NCI-H526 (cell line): Measurements from ENCODE around the gene PHACTR1.
A peak's percentile ranks its signal among the peaks of the same experiment; 100 is the strongest.

Source experiments
- DNase-seq, 2 experiments: peaks; one replicate each; lab custom pipeline; 2025; lab: John Stamatoyannopoulos, UW

PHACTR1 gene

DNA sequence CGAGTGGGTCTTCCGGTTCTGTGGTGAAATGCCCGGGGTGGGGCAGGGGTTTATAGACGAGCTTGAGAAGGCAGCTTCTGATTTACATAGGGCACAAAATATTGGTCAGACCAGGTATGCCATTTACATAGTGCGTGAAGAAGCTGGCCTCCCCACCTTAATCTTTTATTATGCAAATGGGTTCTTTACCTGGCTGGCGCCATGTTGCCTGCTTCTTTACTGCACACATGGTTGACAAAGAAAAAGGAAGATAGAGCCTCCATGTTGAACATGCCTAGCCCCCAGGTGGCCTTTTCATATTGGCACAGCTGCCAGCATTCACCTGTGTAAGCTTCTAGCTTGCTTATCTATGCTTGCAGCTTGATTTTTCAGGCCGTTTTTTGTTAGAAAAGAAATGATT, 276.2 kb downstream of the PHACTR1 start:
- DNase-seq: peak in 1 of 2 experiments; percentile 1

GRCh38 chr6:12993283-12993898, 276.8 kb downstream of the PHACTR1 start:
- no peak for DNase-seq

- DNase-seq: no peak
Observed at GRCh38 chr6:12995419-12995818, 278.9 kb downstream of the PHACTR1 start.

GRCh38 chr6:13000537-13000936, 284.0 kb downstream of the PHACTR1 start:
- no peak for DNase-seq

GRCh38 chr6:13001927-13002326, 285.4 kb downstream of the PHACTR1 start:
- DNase-seq: peak in 1 of 2 experiments; percentile 19

DNA sequence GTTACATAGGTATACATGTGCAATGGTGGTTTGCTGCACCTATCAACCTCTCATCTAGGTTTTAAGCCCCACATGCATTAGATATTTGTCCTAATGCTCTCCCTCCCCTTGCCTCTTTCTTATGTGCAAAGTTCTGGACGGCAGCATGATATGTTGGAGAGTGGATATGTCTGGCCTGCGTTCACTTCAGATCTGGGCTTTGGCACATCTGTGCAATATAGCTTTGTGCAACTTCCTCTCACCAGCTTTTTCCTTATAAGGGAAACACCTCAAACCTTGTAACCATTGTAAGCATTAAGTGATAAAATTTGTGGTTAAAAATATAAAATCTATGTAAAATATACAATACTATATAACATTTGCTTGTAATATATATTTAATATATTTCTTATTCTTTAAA, 288.0 kb downstream of the PHACTR1 start:
- DNase-seq: no peak

DNA sequence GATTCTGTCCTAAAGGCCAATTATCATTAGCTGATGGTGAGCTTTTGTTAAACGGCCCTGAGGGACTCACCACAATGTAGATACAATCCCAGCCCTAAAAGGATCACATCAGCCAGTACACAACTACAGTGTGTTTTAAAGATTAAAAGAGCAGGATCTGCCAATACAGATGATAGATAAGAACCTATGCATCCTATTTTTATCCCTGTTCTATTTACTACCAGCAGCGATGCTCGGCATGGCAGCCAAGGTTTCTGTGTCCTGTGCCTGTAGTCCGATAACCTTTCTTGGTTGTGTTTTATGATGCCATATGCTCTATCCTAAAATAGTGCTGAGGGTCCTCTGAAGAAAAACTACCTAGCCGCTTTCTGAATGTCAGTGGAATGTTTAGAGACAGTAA, 289.4 kb downstream of the PHACTR1 start:
- DNase-seq: no peak

- no peak for DNase-seq
Observed at GRCh38 chr6:13006578-13007300, 290.2 kb downstream of the PHACTR1 start.

DNA sequence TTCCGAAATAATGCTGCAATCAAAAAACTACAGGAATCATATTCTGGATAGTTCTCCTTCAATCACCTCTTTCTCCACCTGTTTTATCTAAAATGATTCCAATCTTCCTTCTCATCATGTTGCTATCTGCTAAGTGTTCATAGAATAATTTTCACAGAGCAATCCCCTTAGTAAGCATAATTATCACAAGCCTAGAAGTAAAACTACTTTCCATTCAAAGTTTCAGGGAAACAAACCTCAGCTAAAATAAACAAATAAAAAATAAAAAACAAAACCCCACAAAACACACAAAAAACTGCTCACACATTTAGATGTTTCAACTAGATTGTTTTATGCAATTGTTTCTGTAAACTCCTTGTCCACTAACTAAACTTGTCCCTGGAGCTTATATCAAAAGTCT, 291.2 kb downstream of the PHACTR1 start:
- no peak for DNase-seq

DNA sequence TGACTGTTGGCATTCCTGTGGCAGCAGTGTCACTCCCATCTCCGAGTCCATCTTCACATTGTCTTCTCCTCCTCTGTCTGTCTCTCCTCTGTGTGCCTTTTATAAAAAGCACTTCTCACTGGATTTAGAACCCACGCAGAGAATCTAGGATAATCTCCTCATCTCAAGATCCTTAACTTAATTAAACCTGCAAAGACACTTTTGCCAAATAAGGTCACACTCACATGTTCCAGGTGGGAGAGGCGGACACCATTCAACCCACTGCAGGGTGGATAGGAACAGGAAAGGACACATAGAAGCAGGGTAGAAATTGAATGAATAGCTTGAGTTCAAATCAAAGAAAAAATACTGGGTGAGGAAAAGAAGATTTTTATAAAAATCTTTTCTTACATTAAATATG, 292.5 kb downstream of the PHACTR1 start:
- DNase-seq: no peak

- DNase-seq: no peak
Observed at GRCh38 chr6:13009461-13009860, 292.9 kb downstream of the PHACTR1 start.

- peak; percentile 70 to 72 for DNase-seq
Observed at GRCh38 chr6:13011612-13012146, 295.1 kb downstream of the PHACTR1 start.

DNA sequence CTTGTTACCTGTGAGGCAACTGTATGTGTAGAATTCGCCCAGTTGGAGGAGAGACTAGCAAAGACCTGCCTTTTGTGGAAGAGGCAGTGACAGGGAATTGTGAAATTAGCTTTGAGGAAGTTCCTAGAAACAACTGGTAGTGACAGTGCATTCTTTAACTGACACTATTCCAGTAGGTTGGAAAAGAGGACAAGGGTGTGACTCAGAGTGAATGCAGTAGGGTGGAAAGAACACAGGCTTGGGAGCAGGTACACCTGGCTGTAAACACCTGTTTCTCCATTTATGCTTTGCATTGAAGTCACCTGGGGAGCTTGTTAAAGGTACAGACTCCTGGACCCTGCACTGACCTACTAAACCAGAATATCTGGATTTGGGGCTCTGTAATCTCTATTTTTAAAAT, 295.7 kb downstream of the PHACTR1 start:
- peak; percentile 76 to 88 for DNase-seq

- DNase-seq: peak; percentile 13 to 37
Observed at GRCh38 chr6:13012977-13013680, 296.6 kb downstream of the PHACTR1 start.

DNA sequence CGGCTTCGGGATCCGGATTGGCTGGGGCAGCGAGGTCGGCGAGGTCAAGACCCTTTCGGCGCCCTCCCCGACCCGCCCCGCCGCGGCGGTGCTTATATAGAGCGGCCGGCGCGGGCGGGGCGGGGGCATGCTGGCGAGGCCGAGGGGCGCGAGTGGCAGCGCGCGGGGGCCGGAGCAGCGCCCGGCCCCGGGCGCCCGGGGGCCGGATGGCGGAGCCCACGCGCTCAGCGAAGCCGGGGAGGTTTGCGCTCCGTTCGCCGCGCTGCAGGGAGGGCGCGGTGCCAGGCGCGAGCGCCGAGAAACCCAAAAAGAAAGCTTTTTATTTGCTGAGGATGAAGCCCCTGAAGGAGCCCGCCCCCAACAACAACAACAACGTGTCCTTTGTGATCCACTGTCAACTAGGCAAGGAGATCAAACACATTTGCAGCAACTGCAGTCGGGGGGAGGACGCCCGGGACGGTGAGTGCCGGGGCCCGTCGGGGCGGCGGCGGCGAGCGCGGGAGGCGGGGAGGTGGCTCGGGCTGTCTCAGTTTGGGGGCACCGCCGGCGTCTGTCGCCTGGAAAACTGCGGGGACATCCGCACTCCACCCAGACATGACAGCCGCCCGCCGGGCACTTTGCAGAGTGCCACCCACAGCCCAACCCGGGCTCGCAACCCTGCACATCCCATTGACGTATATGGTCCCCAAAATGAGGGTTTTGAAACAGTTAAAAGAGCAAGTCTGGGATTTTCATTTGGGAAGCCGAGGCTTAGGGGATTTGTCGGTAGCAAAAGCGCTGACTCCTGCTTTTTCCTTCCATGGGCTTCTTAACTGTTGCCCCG, 297.3 kb downstream of the PHACTR1 start:
- peak in 1 of 2 experiments; percentile 36 for DNase-seq

- peak; percentile 44 to 79 for DNase-seq
Observed at GRCh38 chr6:13014504-13015378, 298.2 kb downstream of the PHACTR1 start.

DNA sequence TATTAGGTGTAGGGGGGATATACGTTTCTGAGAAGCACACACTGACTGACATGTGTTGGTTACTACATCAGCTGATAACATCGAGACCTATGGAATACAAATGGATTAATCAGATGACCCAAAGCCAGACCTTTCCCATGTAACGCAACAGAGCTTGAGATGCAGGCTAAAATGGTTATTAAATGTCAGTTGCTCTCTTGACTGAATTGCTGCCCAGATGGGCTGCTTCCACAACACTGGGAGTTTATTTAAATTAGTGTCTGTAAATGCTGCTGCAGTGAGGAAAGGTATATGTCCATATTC, 298.8 kb downstream of the PHACTR1 start:
- peak in 1 of 2 experiments; percentile 15 for DNase-seq

DNA sequence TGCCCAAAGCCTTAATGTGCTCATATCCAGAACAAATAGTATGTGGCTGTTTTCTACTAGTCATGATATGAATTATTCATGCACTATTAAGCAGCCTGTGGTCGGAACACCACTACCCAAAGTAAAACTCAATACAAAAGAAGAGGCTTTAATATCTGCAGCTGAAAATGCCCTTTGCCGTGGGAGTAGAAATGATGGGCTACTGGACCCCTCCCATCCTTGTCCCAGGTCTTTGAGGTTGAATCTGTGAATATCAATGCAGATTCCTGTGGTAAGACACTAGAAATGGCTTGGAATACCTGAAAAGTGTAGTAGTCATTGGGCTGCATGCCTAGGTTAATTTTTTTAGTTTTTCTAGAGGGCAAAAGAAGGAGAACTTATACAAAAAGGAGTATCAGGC, 308.0 kb downstream of the PHACTR1 start:
- DNase-seq: no peak

- no peak for DNase-seq
Observed at GRCh38 chr6:13025893-13026499, 309.4 kb downstream of the PHACTR1 start.

GRCh38 chr6:13026557-13026956, 310.0 kb downstream of the PHACTR1 start:
- peak in 1 of 2 experiments; percentile 9 for DNase-seq

DNA sequence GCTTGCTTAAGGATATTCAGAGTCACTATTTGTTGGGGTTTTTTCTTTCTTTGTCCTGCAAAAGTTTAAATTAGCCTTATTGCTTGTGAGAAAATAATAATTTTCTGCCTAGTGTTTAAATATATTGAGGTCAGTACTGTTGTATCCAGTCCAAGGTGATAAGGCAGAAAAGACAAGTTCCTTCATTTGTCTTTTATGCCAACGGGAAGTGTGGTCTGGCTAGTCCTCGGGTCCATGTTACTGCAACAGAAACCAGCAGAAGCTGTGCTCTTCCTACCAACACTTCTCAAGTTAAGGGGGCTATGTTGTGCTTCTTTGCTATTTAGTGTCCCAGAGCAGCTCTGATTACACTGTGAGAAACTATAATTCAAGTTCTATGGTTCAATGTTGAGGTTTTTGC, 310.6 kb downstream of the PHACTR1 start:
- DNase-seq: no peak
